Measurements from ENCODE around the gene ANTKMT. TPM values are rescaled to one million over a fixed set of nuclear protein-coding genes. Genes with fewer than 3 reads are reported as not detected.

ANTKMT gene
- total RNA-seq, 1 donor from 2014 or later = 26.0 TPM

GRCh38 chr16:727291-727977 lies 6.5 kb downstream of the ANTKMT start:
- Histone ChIP-seq H3K9me3 (no peaks in the 10 kb centered on the region), H3K4me3 (peak overlapping the region; percentile 48 to 54), H3K36me3 (no peaks in the 10 kb centered on the region), H3K27ac (peak overlapping the region; percentile 10), H3K4me1 (peaks cover 37% of the 10 kb centered on the region), H3K27me3 (no peaks in the 10 kb centered on the region)
- DNase-seq (ENCODE audit: extremely low spot score in 2 of 2) = no peak
- intact Hi-C loops (cut with DNase I) = no loop called here
- TF ChIP-seq POLR2A (IDR thresholded peaks at IDR 0.05) (no peak), POLR2AphosphoS5 (IDR thresholded peaks at IDR 0.05; ENCODE audit: insufficient read depth in 1 of 2, low read depth in 1 of 2) (peak in 1 of 2 donors; percentile 22)

- Histone ChIP-seq H3K4me1 (peaks cover 31% of the 10 kb centered on the region), H3K9me3 (no peaks in the 10 kb centered on the region), H3K4me3 (peak overlapping the region; percentile 48 to 54), H3K36me3 (peaks cover 0 to 5% of the 10 kb centered on the region in 2 donors), H3K27ac (no peak overlapping the region), H3K27me3 (no peaks in the 10 kb centered on the region)
- TF ChIP-seq CTCF (IDR thresholded peaks at IDR 0.05) (no peak), POLR2AphosphoS5 (IDR thresholded peaks at IDR 0.05; ENCODE audit: insufficient read depth in 1 of 2, low read depth in 1 of 2) (no peak), POLR2A (IDR thresholded peaks at IDR 0.05) (no peak)
- intact Hi-C loops (cut with DNase I) = no loop called here
- DNase-seq (ENCODE audit: extremely low spot score in 2 of 2) = no peak
Observed at GRCh38 chr16:728131-728889, 7.4 kb downstream of the ANTKMT start.

GRCh38 chr16:728890-729744 lies 8.2 kb downstream of the ANTKMT start:
- Histone ChIP-seq H3K4me1 (peaks cover 31% of the 10 kb centered on the region), H3K27ac (no peak overlapping the region), H3K27me3 (no peaks in the 10 kb centered on the region), H3K9me3 (no peaks in the 10 kb centered on the region), H3K4me3 (peak overlapping the region in 1 of 2 donors; percentile 54), H3K36me3 (peaks cover 0 to 13% of the 10 kb centered on the region in 2 donors)
- no peak for TF ChIP-seq POLR2AphosphoS5 (IDR thresholded peaks at IDR 0.05; ENCODE audit: insufficient read depth in 1 of 2, low read depth in 1 of 2)
- no peak for TF ChIP-seq CTCF (IDR thresholded peaks at IDR 0.05)
- TF ChIP-seq POLR2A (IDR thresholded peaks at IDR 0.05) = no peak
- no peak for DNase-seq (ENCODE audit: extremely low spot score in 2 of 2)
- intact Hi-C loops (cut with DNase I) = no loop called here

- H3K4me3 ChIP-seq = no peak overlapping the region
- no peak overlapping the region for H3K27ac ChIP-seq
- H3K27me3 ChIP-seq = no peaks in the 10 kb centered on the region
- H3K9me3 ChIP-seq = no peaks in the 10 kb centered on the region
- no peak for TF ChIP-seq CTCF (IDR thresholded peaks at IDR 0.05)
- no peak for TF ChIP-seq POLR2A (IDR thresholded peaks at IDR 0.05)
- TF ChIP-seq POLR2AphosphoS5 (IDR thresholded peaks at IDR 0.05; ENCODE audit: insufficient read depth in 1 of 2, low read depth in 1 of 2) = no peak
- intact Hi-C loops (cut with DNase I) = no loop called here
- no peak for DNase-seq (ENCODE audit: extremely low spot score in 2 of 2)
- H3K4me1 ChIP-seq = peaks cover 31% of the 10 kb centered on the region
- H3K36me3 ChIP-seq = peaks cover 0 to 20% of the 10 kb centered on the region in 2 donors
Observed at GRCh38 chr16:729768-730665, 9.1 kb downstream of the ANTKMT start.

Measured in vagina (tissue), 2 donors.